NCI-H510A treated with DMSO at 0.1 percent for 48 hours (cell line): ENCODE data around the gene CPOX.

Experiments used
- DNase-seq: peaks from one replicate; lab custom pipeline; 2025; lab: John Stamatoyannopoulos, UW

Gene CPOX

GRCh38 chr3:98534168-98534567 is 59.2 kb downstream of the CPOX start:
- DNase-seq = no peak

DNA sequence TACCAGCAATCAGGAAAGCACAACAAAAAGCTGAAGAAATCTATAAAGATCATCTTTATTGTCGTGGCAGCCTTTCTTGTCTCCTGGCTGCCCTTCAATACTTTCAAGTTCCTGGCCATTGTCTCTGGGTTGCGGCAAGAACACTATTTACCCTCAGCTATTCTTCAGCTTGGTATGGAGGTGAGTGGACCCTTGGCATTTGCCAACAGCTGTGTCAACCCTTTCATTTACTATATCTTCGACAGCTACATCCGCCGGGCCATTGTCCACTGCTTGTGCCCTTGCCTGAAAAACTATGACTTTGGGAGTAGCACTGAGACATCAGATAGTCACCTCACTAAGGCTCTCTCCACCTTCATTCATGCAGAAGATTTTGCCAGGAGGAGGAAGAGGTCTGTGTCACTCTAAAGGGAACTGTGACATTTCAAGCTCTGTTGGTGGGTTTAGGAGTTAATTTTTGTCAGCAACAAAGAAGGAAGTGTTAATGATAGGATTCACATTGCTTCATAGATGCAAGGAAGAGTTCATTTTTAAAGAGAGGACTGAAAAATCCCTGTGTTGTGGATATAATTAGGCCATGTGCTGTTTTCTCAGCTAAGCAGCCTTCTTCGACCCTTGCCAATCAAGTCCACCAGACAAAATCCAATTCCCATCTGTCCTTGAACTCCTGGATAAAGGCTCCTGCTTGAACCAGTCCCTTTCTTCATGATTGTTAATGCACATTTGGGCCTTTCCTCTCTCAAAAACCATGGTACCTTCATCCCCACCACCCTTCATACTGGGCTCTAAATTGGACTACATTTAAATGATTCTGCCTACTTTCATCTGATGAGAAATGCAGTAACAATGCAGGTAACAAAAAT is 60.5 kb downstream of the CPOX start:
- no peak for DNase-seq

- DNase-seq = no peak
These were observed 61.2 kb downstream of the CPOX start for GRCh38 chr3:98532275-98532637.

DNA sequence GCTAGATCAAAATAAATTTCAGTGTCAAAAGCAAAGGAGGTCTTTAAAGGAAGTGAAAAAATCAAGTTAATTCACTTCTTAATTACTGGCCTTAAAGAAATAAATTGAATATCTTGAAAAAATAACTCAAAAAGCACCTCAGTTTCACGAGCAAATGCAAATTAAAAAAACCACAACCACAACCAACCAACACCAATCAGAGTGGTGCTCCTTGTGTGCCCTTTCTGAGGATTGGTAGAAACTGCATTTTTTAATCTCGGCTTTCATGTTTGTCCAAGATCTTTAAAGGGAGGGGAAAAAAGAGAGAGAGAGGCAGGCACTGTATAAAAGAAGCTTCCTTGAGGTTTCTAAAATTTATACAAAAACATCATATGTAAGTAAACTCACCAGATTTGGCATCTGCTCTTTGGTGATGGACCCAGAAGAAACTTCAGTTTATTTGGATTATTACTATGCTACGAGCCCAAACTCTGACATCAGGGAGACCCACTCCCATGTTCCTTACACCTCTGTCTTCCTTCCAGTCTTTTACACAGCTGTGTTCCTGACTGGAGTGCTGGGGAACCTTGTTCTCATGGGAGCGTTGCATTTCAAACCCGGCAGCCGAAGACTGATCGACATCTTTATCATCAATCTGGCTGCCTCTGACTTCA is 61.7 kb downstream of the CPOX start, which contains the start of gene GPR15:
TSS of gene GPR15 (plus strand) at position 357 of the 653 bp plus-strand sequence. CDS start at position 413, 56 bp downstream.
- no peak for DNase-seq

DNA sequence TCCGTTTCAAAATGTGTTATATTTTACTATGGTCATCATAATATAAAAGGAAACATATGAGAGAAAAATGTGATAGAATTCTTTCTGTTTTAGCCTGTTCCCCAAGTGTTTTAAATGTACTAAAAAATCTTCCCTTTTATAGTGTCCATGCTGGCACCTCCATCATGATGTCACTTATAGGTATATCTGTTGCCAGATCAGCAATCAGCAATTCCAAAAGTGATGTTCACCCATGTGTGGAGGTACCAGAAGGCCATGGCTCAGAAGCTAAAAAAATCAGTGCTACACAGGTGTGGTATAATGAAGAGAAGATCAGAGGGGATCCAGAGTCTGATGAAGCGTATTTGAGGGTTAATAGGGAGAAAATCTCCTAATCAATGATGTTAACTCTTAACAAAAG is 62.7 kb downstream of the CPOX start:
- no peak for DNase-seq

GRCh38 chr3:98529856-98530459 is 63.5 kb downstream of the CPOX start:
- DNase-seq = no peak
